ENCODE measurements around the gene MMP25. TPM values are rescaled to one million over a fixed set of nuclear protein-coding genes. Genes with fewer than 3 reads are reported as not detected.

The MMP25 gene
- total and polyA plus RNA-seq, 12 donors, result 0.09 to 3.1 (median 0.43) TPM; not detected in 1

DNA sequence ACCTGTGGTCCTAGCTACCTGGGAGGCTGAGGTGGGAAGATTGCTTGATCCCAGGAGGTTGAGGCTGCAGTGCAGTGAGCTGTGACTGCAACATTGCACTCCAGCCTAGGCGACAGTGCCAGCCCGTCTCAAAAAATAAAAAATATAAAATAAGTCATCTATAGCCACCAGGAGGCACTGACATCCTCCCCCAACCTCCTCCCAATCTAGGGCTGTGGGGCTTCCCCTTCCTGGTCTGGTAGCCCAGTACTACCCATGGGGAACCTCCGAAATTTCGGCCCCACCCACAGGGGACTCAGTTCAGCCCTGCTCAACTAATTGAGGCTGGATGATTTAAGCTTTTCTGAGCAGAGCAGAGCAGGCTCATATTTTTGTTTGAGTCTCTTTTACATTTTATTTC, 49.5 kb downstream of the MMP25 start:
- no peak overlapping the region for H3K27ac ChIP-seq
- TF ChIP-seq, protein P1, sequence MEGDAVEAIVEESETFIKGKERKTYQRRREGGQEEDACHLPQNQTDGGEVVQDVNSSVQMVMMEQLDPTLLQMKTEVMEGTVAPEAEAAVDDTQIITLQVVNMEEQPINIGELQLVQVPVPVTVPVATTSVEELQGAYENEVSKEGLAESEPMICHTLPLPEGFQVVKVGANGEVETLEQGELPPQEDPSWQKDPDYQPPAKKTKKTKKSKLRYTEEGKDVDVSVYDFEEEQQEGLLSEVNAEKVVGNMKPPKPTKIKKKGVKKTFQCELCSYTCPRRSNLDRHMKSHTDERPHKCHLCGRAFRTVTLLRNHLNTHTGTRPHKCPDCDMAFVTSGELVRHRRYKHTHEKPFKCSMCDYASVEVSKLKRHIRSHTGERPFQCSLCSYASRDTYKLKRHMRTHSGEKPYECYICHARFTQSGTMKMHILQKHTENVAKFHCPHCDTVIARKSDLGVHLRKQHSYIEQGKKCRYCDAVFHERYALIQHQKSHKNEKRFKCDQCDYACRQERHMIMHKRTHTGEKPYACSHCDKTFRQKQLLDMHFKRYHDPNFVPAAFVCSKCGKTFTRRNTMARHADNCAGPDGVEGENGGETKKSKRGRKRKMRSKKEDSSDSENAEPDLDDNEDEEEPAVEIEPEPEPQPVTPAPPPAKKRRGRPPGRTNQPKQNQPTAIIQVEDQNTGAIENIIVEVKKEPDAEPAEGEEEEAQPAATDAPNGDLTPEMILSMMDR (IDR thresholded peaks at IDR 0.05), result peak in 4 of 6 experiments; percentile 26 to 38 (median 29)
- TF ChIP-seq POLR2A (IDR thresholded peaks at IDR 0.05), result no peak
- no peak overlapping the region for H3K4me3 ChIP-seq
- WGBS, 4 donors, result 23 to 37% (median 31%) methylated on average over 4 of the region's 4 CpGs
- H3K27me3 ChIP-seq, result no peaks in the 10 kb centered on the region
- no peaks in the 10 kb centered on the region for H3K36me3 ChIP-seq (replicated peaks in 1 of 2)
- intact Hi-C loops (cut with DNase I), result no loop called here
- DNase-seq, result peak in 1 of 7 donors; percentile 35
- H3K9me3 ChIP-seq (replicated peaks in 1 of 3), result no peaks in the 10 kb centered on the region
- H3K4me1 ChIP-seq (replicated peaks in 1 of 2), result peaks cover 0 to 7% of the 10 kb centered on the region in 2 donors

GRCh38 chr16:3096362-3096761, 50.0 kb downstream of the MMP25 start:
- Histone ChIP-seq H3K9me3 (replicated peaks in 1 of 3) (no peaks in the 10 kb centered on the region), H3K36me3 (replicated peaks in 1 of 2) (no peaks in the 10 kb centered on the region), H3K4me3 (no peak overlapping the region), H3K27ac (no peak overlapping the region), H3K27me3 (no peaks in the 10 kb centered on the region), H3K4me1 (replicated peaks in 1 of 2) (peaks cover 0 to 7% of the 10 kb centered on the region in 2 donors)
- no peak for DNase-seq
- TF ChIP-seq, protein P1 (IDR thresholded peaks at IDR 0.05), result no peak
- TF ChIP-seq POLR2A (IDR thresholded peaks at IDR 0.05), result no peak
- WGBS, 4 donors, result 50 to 76% (median 64%) methylated on average over 5 to 6 of the region's 6 CpGs
- intact Hi-C loops (cut with DNase I), result no loop called here

- Histone ChIP-seq H3K27ac (no peak overlapping the region), H3K4me1 (replicated peaks in 1 of 2) (peaks cover 0 to 7% of the 10 kb centered on the region in 2 donors), H3K27me3 (no peaks in the 10 kb centered on the region), H3K9me3 (replicated peaks in 1 of 3) (no peaks in the 10 kb centered on the region), H3K4me3 (no peak overlapping the region), H3K36me3 (replicated peaks in 1 of 2) (no peaks in the 10 kb centered on the region)
- intact Hi-C loops (cut with DNase I), result no loop called here
- TF ChIP-seq POLR2A (IDR thresholded peaks at IDR 0.05), result no peak
- TF ChIP-seq, protein P1 (IDR thresholded peaks at IDR 0.05), result no peak
- WGBS, 4 donors, result 49 to 72% (median 64%) methylated on average over 4 to 8 of the region's 8 CpGs
- no peak for DNase-seq
Measured at GRCh38 chr16:3097266-3097665, 50.9 kb downstream of the MMP25 start.

DNA sequence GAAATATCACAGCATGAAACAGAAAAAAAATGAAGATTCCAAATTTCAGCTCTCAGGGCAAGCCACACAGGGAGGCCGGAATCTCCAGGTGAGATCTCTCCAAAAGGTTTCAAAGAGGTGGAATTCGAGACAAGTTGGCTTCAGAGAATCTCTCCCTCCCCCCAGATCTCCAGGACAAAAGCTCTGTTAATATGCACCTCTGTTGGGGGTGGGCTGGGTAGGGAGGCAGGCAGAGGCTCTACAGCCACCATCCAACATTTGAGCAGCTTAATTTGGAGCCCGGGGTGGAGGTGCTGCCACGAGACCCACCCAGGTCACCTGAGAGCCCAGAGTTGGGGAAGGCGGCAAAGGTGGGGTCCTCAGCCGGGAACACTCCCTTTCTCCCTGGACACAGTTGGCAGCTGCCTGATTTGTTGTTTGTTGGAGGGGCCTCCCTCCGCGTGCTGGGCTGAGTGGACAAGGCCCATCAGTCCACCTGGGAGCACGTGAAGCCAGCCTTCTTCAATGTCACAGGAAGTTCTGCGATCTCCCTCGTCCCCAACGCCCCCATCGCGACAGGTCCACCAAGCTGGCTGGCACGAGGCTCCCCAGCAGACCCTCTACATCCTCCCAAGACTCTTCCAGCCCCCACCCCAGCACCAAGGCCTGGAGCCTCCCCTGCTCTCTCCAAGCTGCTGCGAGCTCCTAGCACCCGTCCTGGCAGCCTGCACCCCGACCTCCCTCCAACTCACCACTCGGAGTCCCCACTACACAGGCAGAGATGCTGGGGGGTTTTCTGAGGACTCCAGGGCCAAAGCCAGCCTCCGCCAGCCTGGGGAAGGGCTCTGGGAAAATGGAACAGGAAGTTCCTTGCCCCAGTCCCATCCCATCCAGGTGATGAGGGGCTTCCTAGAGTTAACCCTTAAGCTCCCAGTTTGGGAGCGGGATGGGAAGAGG, 52.4 kb downstream of the MMP25 start, which contains the start of gene ZSCAN10:
TSS of gene ZSCAN10 (minus strand) at position 836 of the 936 bp plus-strand sequence. CDS start 6,357 bp downstream, outside the sequence.
- H3K36me3 ChIP-seq (replicated peaks in 1 of 2), result no peaks in the 10 kb centered on the region
- H3K4me3 ChIP-seq, result peak within 1 kb of the TSS in 1 of 4 donors; percentile 37
- intact Hi-C loops (cut with DNase I), result no loop called here
- H3K9me3 ChIP-seq (replicated peaks in 1 of 3), result no peaks in the 10 kb centered on the region
- TF ChIP-seq POLR2A (IDR thresholded peaks at IDR 0.05), result no peak
- TF ChIP-seq, protein P1 (IDR thresholded peaks at IDR 0.05), result no peak
- H3K27ac ChIP-seq, result no peak within 1 kb of the TSS
- no peak for DNase-seq
- peaks cover 0 to 7% of the 10 kb centered on the region in 2 donors for H3K4me1 ChIP-seq (replicated peaks in 1 of 2)
- H3K27me3 ChIP-seq, result no peaks in the 10 kb centered on the region
- WGBS, 4 donors, result 45 to 69% (median 61%) methylated on average over 15 to 21 of the region's 21 CpGs
